ENCODE measurements around the gene CASD1. TPM values are rescaled to one million over a fixed set of nuclear protein-coding genes. Genes with fewer than 3 reads are reported as not detected.
A peak's percentile ranks its signal among the peaks of the same experiment; 100 is the strongest.

CASD1 gene
- total and polyA plus RNA-seq, 3 donors from 2014 or later, result 20.5 to 47.4 (median 47.1) TPM

DNA sequence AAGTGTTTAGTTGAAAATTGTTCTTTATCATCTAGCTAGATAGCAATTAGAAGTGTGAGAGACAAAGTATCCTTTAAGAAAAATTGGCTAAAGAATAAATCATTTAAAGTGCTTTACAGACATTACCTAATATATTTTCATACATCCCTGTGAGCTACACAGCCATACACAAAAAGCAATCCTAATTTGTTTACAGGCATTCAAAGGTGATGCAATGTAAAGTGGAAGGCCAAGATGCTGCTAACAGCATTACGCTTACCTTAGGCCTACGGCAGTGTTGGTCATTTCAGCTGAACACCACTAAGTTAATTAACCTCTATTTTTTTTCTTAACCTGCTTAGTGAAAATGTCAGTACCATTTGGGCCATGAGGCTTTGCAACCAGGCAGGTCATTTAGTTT is 10.7 kb upstream of the CASD1 start:
- whole genome bisulfite sequencing, 2 donors, result 93 to 94% methylated on average over 2 of the region's 2 CpGs
- intact Hi-C loops (cut with DNase I; ENCODE audit: low total_unique reads), result no loop called here

DNA sequence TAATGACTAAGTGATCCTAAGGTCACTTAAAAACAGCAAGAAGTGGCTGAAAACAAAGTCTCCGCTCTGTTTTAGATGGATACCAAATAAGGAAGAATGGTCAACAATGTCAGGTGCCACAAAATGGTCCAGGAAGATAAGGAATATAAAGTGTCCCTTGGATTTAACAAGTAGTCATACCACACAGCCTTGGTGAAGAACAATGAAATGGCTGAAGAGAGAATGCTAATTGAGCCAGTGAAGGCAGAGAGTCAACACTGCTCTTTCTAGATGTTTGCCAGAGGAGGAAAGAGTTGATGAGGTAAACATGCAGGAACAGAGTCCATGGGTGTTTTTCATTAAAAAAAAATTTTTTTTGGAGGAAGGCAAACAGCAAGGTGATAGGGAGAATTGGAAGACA is 2.1 kb upstream of the CASD1 start:
- peaks cover 15% of the 10 kb centered on the region for H3K4me1 ChIP-seq
- no peak overlapping the region for H3K27ac ChIP-seq
- TF ChIP-seq, protein P1, sequence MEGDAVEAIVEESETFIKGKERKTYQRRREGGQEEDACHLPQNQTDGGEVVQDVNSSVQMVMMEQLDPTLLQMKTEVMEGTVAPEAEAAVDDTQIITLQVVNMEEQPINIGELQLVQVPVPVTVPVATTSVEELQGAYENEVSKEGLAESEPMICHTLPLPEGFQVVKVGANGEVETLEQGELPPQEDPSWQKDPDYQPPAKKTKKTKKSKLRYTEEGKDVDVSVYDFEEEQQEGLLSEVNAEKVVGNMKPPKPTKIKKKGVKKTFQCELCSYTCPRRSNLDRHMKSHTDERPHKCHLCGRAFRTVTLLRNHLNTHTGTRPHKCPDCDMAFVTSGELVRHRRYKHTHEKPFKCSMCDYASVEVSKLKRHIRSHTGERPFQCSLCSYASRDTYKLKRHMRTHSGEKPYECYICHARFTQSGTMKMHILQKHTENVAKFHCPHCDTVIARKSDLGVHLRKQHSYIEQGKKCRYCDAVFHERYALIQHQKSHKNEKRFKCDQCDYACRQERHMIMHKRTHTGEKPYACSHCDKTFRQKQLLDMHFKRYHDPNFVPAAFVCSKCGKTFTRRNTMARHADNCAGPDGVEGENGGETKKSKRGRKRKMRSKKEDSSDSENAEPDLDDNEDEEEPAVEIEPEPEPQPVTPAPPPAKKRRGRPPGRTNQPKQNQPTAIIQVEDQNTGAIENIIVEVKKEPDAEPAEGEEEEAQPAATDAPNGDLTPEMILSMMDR (IDR thresholded peaks at IDR 0.05), result no peak
- no peak for TF ChIP-seq POLR2A (IDR thresholded peaks at IDR 0.05)
- H3K36me3 ChIP-seq (ENCODE audit: low read depth, missing control alignments), result no peaks in the 10 kb centered on the region
- H3K4me3 ChIP-seq, result no peak overlapping the region
- WGBS, 2 donors, result 84 to 95% methylated on average over 1 of the region's 1 CpG
- no peaks in the 10 kb centered on the region for H3K27me3 ChIP-seq
- intact Hi-C loops (cut with DNase I; ENCODE audit: low total_unique reads), result no loop called here
- H3K9me3 ChIP-seq, result no peaks in the 10 kb centered on the region
- DNase-seq, result no peak

More for the DNA sequence above, 10.7 kb upstream of the CASD1 start:
- no peak for DNase-seq
- no peaks in the 10 kb centered on the region for H3K9me3 ChIP-seq
- H3K4me1 ChIP-seq, result no peaks in the 10 kb centered on the region
- H3K4me3 ChIP-seq, result no peak overlapping the region
- TF ChIP-seq, protein P1 (IDR thresholded peaks at IDR 0.05), result no peak
- TF ChIP-seq POLR2A (IDR thresholded peaks at IDR 0.05), result no peak
- H3K27me3 ChIP-seq, result no peaks in the 10 kb centered on the region
- no peaks in the 10 kb centered on the region for H3K36me3 ChIP-seq (ENCODE audit: low read depth, missing control alignments)
- H3K27ac ChIP-seq, result no peak overlapping the region

DNA sequence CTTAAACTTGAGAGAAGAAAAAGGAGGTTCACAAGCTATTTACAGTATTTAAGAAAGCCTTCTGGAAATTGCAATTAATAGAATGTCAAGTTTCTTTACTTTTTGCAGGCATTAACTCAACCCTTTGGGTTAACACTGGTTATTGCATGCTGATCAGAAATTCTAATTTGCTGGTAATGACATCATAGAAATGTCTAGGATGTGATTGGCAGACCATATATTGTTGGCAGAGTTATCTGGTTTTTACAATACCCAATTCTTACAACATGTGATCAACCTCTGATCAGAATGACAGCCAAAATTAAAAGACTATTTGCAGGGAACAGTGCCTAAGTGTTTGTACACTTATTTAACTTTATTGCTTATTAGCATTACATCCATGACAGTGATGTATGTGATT is 1.6 kb upstream of the CASD1 start:
- Histone ChIP-seq H3K27ac (no peak overlapping the region), H3K4me3 (no peak overlapping the region), H3K4me1 (peaks cover 20% of the 10 kb centered on the region), H3K36me3 (ENCODE audit: low read depth, missing control alignments) (no peaks in the 10 kb centered on the region), H3K27me3 (no peaks in the 10 kb centered on the region), H3K9me3 (no peaks in the 10 kb centered on the region)
- no peak for DNase-seq
- TF ChIP-seq POLR2A (IDR thresholded peaks at IDR 0.05), result no peak
- TF ChIP-seq, protein P1 (IDR thresholded peaks at IDR 0.05), result no peak
- intact Hi-C loops (cut with DNase I; ENCODE audit: low total_unique reads), result no loop called here

DNA sequence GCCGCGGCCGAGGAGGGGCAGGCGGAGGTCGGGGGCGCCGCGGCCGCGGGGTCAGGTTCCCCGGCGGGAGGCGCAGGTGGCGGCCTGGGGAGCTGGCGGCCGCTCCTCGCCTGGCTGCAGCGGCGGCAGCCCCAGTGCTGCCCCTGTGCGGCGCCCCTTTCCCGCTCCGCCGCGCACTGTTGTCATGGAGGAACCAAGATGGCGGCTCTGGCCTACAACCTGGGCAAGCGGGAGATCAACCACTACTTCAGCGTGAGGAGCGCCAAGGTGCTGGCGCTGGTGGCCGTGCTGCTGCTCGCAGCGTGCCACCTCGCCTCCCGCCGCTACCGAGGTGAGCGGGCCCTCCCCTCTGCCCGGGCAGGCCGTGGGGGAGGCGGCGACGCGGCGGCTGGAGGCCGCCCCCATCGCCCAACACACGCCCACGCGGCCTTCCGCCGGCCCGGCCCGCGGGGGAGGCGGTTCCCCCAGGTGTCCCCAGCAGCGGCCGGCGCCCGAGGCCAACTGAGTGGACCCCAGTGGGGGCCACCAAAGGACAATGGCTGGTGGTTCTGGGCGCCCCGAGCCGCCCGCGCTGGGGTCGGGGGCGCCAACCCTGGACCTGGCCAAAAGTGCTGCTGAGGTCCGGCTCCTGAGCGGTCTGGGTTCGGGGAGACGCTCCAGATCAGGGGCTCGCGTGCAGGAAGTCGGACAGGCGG is 425 bp downstream of the CASD1 start:
- WGBS, 2 donors, result 1% methylated on average over 33 of the region's 75 CpGs; no CpG with 5 or more reads in 1 of the 2 donors
- Histone ChIP-seq H3K4me1 (peaks cover 22% of the 10 kb centered on the region), H3K4me3 (peak overlapping the region; percentile 82 to 84), H3K9me3 (no peaks in the 10 kb centered on the region), H3K36me3 (ENCODE audit: low read depth, missing control alignments) (no peaks in the 10 kb centered on the region), H3K27me3 (no peaks in the 10 kb centered on the region), H3K27ac (peak overlapping the region; percentile 89 to 94)
- TF ChIP-seq, protein P1 (IDR thresholded peaks at IDR 0.05), result no peak
- TF ChIP-seq POLR2A (IDR thresholded peaks at IDR 0.05), result no peak
- peak; percentile 82 for DNase-seq
- intact Hi-C loops (cut with DNase I; ENCODE audit: low total_unique reads), result no loop called here

All from testis (tissue), 3 donors.